ENCODE data around the gene FAM171A2.

FAM171A2 gene

DNA sequence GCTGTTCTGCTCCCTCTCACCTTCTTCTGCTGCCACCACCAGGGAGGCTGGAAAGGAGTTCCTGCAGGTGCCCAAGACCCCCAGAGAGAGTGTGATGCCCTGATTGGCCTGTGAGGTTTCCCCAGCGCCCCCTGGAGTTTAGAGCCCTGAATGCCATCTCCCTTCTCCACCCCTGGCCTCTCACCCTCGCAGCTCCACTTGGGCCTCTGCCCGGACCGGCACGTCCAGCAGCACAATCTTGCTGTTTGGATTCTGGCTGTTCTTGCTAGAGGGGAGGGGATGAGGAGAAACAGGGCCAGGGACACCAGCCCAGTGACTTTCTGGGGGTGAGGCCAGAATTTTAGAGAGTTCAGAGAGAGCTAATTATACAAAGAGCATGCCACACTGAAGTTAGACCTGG lies 12.5 kb upstream of the FAM171A2 start:
- Histone ChIP-seq H3K4me2 (ENCODE audit: low read depth, low read length) (no peak overlapping the region), H3K9me2 (replicated peaks; ENCODE audit: insufficient read depth, low read length) (no peaks in the 10 kb centered on the region), H3K27ac (ENCODE audit: low read length) (no peak overlapping the region), H3K9ac (ENCODE audit: low read length) (no peak overlapping the region), H3K9me3 (replicated peaks; ENCODE audit: insufficient read depth, low read length) (no peaks in the 10 kb centered on the region), H4K20me1 (ENCODE audit: insufficient read depth, low read length) (no peaks in the 10 kb centered on the region), H3K36me3 (replicated peaks; ENCODE audit: insufficient read depth, low read length) (no peaks in the 10 kb centered on the region), H3K4me3 (ENCODE audit: low read length) (no peak overlapping the region), H3K27me3 (replicated peaks; ENCODE audit: insufficient read depth, low read length) (peaks cover 43% of the 10 kb centered on the region), H3K4me1 (ENCODE audit: low read length) (no peaks in the 10 kb centered on the region), H2AFZ (ENCODE audit: low read length) (no peak overlapping the region), H3F3A (ENCODE audit: insufficient read depth, low read length) (no peaks in the 10 kb centered on the region), H3K79me2 (ENCODE audit: low read length) (no peaks in the 10 kb centered on the region)
- DNase-seq: no peak
- TF ChIP-seq, protein P1, sequence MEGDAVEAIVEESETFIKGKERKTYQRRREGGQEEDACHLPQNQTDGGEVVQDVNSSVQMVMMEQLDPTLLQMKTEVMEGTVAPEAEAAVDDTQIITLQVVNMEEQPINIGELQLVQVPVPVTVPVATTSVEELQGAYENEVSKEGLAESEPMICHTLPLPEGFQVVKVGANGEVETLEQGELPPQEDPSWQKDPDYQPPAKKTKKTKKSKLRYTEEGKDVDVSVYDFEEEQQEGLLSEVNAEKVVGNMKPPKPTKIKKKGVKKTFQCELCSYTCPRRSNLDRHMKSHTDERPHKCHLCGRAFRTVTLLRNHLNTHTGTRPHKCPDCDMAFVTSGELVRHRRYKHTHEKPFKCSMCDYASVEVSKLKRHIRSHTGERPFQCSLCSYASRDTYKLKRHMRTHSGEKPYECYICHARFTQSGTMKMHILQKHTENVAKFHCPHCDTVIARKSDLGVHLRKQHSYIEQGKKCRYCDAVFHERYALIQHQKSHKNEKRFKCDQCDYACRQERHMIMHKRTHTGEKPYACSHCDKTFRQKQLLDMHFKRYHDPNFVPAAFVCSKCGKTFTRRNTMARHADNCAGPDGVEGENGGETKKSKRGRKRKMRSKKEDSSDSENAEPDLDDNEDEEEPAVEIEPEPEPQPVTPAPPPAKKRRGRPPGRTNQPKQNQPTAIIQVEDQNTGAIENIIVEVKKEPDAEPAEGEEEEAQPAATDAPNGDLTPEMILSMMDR (IDR thresholded peaks at IDR 0.05; ENCODE audit: low read length): peak; percentile 45
- TF ChIP-seq EZH2 (optimal IDR thresholded peaks at IDR 0.05; ENCODE audit: low read depth, low read length): no peak

DNA sequence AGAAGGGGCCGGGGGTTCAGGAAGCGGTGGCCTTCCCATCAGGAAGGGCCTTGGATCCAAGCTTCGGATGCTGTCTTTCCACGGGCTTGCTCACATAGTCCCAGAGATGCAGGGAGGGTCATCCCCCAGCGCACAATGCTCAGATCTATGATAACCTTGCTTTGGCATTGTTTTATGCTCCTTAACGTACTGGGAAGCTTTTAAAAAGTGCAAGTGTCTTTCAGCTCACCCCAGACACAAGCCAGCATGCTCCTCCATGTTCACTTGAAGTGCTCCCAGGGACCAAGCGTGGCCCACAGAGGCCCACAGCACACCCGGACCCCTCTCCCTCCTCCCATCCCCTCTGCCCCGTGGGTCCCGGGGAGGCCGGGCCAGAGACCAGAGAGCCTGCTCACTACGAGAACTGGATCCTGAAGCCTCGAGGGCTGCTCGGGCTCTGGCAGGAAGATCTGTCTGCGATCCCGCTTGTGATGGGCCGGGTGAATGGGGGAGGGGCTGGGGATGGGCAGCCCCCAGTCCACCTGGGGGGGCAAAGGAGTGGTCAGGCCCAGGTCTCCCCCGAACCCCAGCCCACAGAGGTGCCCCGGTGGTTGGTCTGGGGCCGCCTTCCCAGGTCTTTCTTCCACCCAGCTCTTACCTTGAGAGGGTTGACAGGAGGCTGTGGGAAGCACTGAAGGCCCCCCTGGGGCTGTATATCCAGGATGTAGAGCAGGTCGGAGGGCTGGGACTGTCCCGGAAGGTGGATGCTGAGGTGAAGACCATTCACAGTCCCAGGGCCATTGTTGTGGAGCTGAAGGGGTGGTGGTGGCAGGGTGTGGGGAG lies 11.8 kb upstream of the FAM171A2 start:
- H2AFZ ChIP-seq (ENCODE audit: low read length): no peak overlapping the region
- no peak for TF ChIP-seq EZH2 (optimal IDR thresholded peaks at IDR 0.05; ENCODE audit: low read depth, low read length)
- no peak for TF ChIP-seq EZH2phosphoT487 (IDR thresholded peaks at IDR 0.05; ENCODE audit: low read length)
- TF ChIP-seq, protein P1 (IDR thresholded peaks at IDR 0.05; ENCODE audit: low read length): no peak
- no peaks in the 10 kb centered on the region for H3F3A ChIP-seq (ENCODE audit: insufficient read depth, low read length)
- no peak overlapping the region for H3K4me2 ChIP-seq (ENCODE audit: low read depth, low read length)
- H4K20me1 ChIP-seq (ENCODE audit: insufficient read depth, low read length): no peaks in the 10 kb centered on the region
- H3K9me3 ChIP-seq (replicated peaks; ENCODE audit: insufficient read depth, low read length): no peaks in the 10 kb centered on the region
- no peaks in the 10 kb centered on the region for H3K36me3 ChIP-seq (replicated peaks; ENCODE audit: insufficient read depth, low read length)
- DNase-seq: no peak
- H3K27me3 ChIP-seq (replicated peaks; ENCODE audit: insufficient read depth, low read length): peaks cover 41% of the 10 kb centered on the region
- no peak overlapping the region for H3K4me3 ChIP-seq (ENCODE audit: low read length)
- H3K79me2 ChIP-seq (ENCODE audit: low read length): no peaks in the 10 kb centered on the region
- no peak overlapping the region for H3K9ac ChIP-seq (ENCODE audit: low read length)
- no peaks in the 10 kb centered on the region for H3K4me1 ChIP-seq (ENCODE audit: low read length)
- H3K27ac ChIP-seq (ENCODE audit: low read length): no peak overlapping the region
- no peaks in the 10 kb centered on the region for H3K9me2 ChIP-seq (replicated peaks; ENCODE audit: insufficient read depth, low read length)

DNA sequence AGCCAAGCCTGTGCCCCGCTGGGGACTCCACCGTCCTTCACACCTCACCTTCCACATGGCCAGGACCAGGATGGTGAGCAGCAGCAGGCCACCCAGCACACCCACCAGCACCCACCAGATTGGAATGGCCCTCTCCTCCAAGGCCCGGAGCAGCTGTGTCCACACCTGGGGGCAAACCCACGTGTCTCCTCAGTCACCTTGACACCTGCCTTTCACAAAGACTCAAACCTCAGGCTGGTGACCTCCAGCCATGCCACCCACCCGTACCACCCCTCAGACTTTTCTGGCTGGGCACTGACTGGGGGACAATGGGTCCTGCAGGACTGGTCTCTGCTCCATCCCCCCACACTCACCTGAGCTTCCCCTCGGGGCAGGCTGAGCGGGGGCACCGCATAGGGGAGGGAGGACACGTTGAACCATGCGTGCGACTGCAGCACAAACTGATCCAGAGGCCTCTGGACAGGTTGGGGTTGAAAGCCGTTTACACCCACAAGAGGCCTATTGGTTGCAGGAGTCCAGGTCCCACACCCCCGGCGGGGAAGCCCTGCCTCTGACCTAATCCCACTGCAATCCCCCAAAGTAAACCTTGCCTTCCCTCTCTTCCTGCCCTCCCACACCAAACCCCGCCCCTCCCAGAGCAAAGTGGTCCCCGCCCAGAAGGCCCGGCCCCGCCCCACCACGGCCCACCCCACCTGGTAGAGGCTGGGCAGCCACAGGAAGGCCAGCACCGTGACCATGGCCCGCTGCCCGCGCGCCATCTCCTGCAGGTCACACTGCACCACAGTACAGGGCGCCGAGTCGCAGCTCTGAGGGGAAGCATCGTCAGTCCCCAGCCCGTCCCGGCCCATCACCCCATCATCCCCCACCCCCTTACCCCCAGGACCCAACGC lies 10.9 kb upstream of the FAM171A2 start:
- TF ChIP-seq, protein P1 (IDR thresholded peaks at IDR 0.05; ENCODE audit: low read length): no peak
- no peak for TF ChIP-seq EZH2phosphoT487 (IDR thresholded peaks at IDR 0.05; ENCODE audit: low read length)
- no peak for TF ChIP-seq EZH2 (optimal IDR thresholded peaks at IDR 0.05; ENCODE audit: low read depth, low read length)
- Histone ChIP-seq H3K9me3 (replicated peaks; ENCODE audit: insufficient read depth, low read length) (no peaks in the 10 kb centered on the region), H3K9ac (ENCODE audit: low read length) (no peak overlapping the region), H3K4me2 (ENCODE audit: low read depth, low read length) (no peak overlapping the region), H3K36me3 (replicated peaks; ENCODE audit: insufficient read depth, low read length) (no peaks in the 10 kb centered on the region), H3K79me2 (ENCODE audit: low read length) (no peaks in the 10 kb centered on the region), H3K27me3 (replicated peaks; ENCODE audit: insufficient read depth, low read length) (peaks cover 34% of the 10 kb centered on the region), H3K4me3 (ENCODE audit: low read length) (no peak overlapping the region), H4K20me1 (ENCODE audit: insufficient read depth, low read length) (no peaks in the 10 kb centered on the region), H2AFZ (ENCODE audit: low read length) (no peak overlapping the region), H3K27ac (ENCODE audit: low read length) (no peak overlapping the region), H3K9me2 (replicated peaks; ENCODE audit: insufficient read depth, low read length) (no peaks in the 10 kb centered on the region), H3K4me1 (ENCODE audit: low read length) (no peaks in the 10 kb centered on the region), H3F3A (ENCODE audit: insufficient read depth, low read length) (no peaks in the 10 kb centered on the region)
- no peak for DNase-seq
